HG02852 (cell line): ENCODE measurements around the gene C16orf89.

Experiments
- ATAC-seq: cut with Tn5 transposase; IDR thresholded peaks from one replicate; pipeline ENCODE4 v1.9.1; 2021; ENCODE audit warnings: mild to moderate bottlenecking, moderate library complexity; ENCODE audit not compliant: unreplicated experiment

The C16orf89 gene

GRCh38 chr16:5010576-5011329, 55.0 kb downstream of the C16orf89 start:
- ATAC-seq: no peak

- no peak for ATAC-seq
Observed at GRCh38 chr16:5008311-5008731, 57.4 kb downstream of the C16orf89 start.

GRCh38 chr16:5007256-5007655, 58.5 kb downstream of the C16orf89 start:
- ATAC-seq: no peak

- no peak for ATAC-seq
Observed at GRCh38 chr16:5006348-5007193, 59.2 kb downstream of the C16orf89 start.

- no peak for ATAC-seq
Observed at GRCh38 chr16:5005916-5006315, 59.8 kb downstream of the C16orf89 start.

DNA sequence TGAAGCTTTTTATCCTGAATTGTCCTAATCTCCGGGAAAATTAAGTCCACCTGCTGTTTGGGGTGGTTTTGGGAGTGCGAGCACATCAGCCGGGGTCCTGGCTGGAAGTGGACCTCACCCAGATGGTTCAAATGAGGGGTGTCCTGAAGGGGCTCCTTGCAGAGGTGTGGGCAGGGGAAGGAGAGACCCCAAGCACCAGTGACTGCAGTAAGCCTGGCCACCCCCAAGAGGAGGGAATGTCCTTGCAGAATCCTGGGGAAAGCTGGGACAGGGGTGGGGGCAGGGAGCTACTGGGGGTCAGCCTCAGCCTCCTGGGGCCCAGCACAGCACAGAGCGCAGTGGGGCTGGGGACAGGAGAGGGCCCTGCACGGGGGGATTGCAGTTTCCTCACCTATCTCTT, 61.4 kb downstream of the C16orf89 start:
- ATAC-seq: no peak

- no peak for ATAC-seq
Observed at GRCh38 chr16:5003828-5004227, 61.9 kb downstream of the C16orf89 start.

DNA sequence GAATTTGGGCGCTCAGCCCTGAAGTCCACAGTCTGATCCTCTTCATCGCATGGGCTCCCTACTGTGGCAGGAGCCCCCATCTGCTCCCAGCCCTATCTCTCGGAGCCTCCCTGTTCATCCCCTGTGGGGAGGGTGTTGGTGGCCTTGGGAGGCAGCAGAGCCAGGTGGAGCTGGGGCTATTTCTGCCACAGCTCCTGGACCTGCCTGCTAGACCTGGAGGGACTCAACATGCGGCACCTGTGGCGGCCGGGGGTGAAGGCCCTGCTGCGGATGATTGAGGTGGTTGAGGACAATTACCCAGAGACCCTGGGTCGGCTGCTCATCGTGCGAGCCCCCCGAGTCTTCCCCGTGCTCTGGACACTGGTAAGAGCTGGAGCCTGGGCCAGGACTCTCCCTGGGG, 62.5 kb downstream of the C16orf89 start:
- no peak for ATAC-seq

DNA sequence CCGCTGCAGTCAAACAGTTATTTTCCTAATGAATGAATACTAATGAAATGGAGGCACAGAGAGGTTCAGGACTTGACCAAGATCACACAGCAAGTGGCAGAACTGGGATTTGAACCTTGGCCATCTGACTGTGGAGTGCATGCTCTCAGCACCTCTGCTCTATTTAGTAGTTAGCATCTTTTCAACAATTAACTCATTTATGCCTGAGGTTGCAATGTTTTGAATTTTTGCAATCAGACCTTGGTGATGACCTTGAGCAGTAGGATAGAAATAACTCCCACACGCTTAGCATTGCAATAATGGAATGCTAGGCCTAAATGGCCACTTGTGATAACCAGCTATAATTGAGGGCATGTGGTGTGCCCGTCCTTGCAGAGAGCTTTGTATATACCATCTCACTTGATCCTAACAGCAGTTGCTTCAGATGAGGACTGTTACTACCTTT, 63.0 kb downstream of the C16orf89 start:
- ATAC-seq: no peak

GRCh38 chr16:5001986-5002385, 63.8 kb downstream of the C16orf89 start:
- ATAC-seq: no peak

DNA sequence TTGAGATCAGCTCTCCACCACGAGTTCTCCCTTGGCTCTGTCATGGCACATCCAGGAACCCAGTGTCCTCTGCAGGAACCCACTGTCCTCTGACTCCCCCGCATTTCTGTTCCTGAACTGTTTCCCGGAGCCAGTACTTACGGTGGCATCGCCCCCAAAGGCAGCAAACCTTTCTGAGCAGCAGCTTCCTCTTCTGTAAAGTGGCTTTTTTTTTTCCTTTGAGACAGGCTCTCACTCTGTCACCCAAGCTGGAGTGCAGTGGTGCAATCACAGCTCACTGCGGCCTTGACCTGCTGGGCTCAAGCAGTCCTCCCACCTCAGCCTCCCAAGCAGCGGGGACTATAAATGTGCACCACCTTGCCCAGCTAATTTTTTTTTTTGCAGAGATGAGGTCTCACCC, 64.2 kb downstream of the C16orf89 start:
- no peak for ATAC-seq

- no peak for ATAC-seq
Observed at GRCh38 chr16:5000573-5001001, 65.2 kb downstream of the C16orf89 start.

- no peak for ATAC-seq
Observed at GRCh38 chr16:4994719-4995434, 70.9 kb downstream of the C16orf89 start.
